H1 (cell line): Measurements from ENCODE around the gene PCED1B. TPM values are rescaled to one million over a fixed set of nuclear protein-coding genes. Genes with fewer than 3 reads are reported as not detected.

Experiments
- CTCF ChIA-PET: fragments of 300-600 bp; sonication (Branson Sonifier 250); formaldehyde crosslinking; loops from one replicate; lab custom pipeline; 2021; ENCODE audit not compliant: partially characterized antibody; lab: Charles Lee
- POLR2A ChIA-PET: fragments of 300-600 bp; sonication (Branson Sonifier 250); formaldehyde crosslinking; loops from one replicate; lab custom pipeline; 2021; ENCODE audit warnings: inconsistent platforms; ENCODE audit not compliant: partially characterized antibody; lab: Charles Lee
- DNase-seq, 2 experiments: peaks; one replicate each; pipeline versions ENCODE4 v3.0.0 to v3.0.0-alpha.2; 2010 to 2022; ENCODE audit warnings: low spot score in 2 of 2, low read depth in 1 of 2, mixed read lengths in 1 of 2
- FAIRE-seq: peaks from 2 replicates; lab custom pipeline; 2011; peaks lifted over from hg19 to GRCh38; lab: Jason Lieb, UNC
- H2AFZ ChIP-seq: 2 replicates; pipeline ENCODE4 v1.8.1; 2012; ENCODE audit warnings: low read length, inconsistent platforms
- H2AK5ac ChIP-seq: 2 replicates; pipeline ENCODE4 v1.6.1; 2013; ENCODE audit warnings: low read depth, low read length
- H2BK120ac ChIP-seq: replicated peaks from 2 replicates; pipeline ENCODE3; 2013; ENCODE audit warnings: low read depth, low read length, inconsistent platforms
- H2BK12ac ChIP-seq: 2 replicates; pipeline ENCODE4 v1.6.1; 2013; ENCODE audit warnings: low read depth, low read length
- H2BK15ac ChIP-seq: 2 replicates; pipeline ENCODE4 v1.6.1; 2013; ENCODE audit warnings: low read length
- H2BK20ac ChIP-seq: 2 replicates; pipeline ENCODE4 v1.6.1; 2013; ENCODE audit warnings: low read length
- H2BK5ac ChIP-seq: 2 replicates; pipeline ENCODE4 v1.6.1; 2013; ENCODE audit warnings: low read depth, low read length
- H3K14ac ChIP-seq: 2 replicates; pipeline ENCODE4 v1.6.1; 2013; ENCODE audit warnings: inconsistent platforms; ENCODE audit not compliant: insufficient read length
- H3K18ac ChIP-seq: 2 replicates; pipeline ENCODE4 v1.6.1; 2013; ENCODE audit warnings: low read length; ENCODE audit errors: extremely low read depth
- H3K23ac ChIP-seq: 2 replicates; pipeline ENCODE4 v1.6.1; 2013; ENCODE audit warnings: inconsistent platforms; ENCODE audit not compliant: insufficient read length
- H3K23me2 ChIP-seq: 2 replicates; pipeline ENCODE4 v1.6.1; 2013; ENCODE audit warnings: low read depth, low read length
- H3K27ac ChIP-seq: 2 replicates; pipeline ENCODE4 v1.6.1; 2011; ENCODE audit warnings: low read depth, low read length, inconsistent platforms
- H3K27me3 ChIP-seq, 4 experiments: replicated peaks in 1 of 4; 1 replicate in 1 of 4; 2 replicates in 3 of 4; pipeline versions ENCODE4 v1.6.1 to v1.8.1; 2011 to 2013; ENCODE audit warnings: low read length in 3 of 4, mild to moderate bottlenecking in 3 of 4, inconsistent platforms in 2 of 4, mixed read lengths in 2 of 4, moderate library complexity in 1 of 4; ENCODE audit not compliant: control insufficient read depth in 3 of 4, insufficient read depth in 3 of 4; ENCODE audit errors: extremely low read depth in 1 of 4
- H3K36me3 ChIP-seq, 4 experiments: 2 replicates each; pipeline versions ENCODE4 v1.6.1 to v1.8.1; 2011 to 2013; ENCODE audit warnings: mild to moderate bottlenecking in 4 of 4, low read length in 3 of 4, moderate library complexity in 2 of 4, control low read depth in 1 of 4, inconsistent platforms in 1 of 4; ENCODE audit not compliant: insufficient read depth in 4 of 4, control insufficient read depth in 2 of 4
- H3K4ac ChIP-seq: replicated peaks from 2 replicates; pipeline ENCODE3; 2013; ENCODE audit warnings: low read length, low read depth, mixed read lengths, inconsistent platforms; ENCODE audit not compliant: insufficient read length
- H3K4me1 ChIP-seq, 4 experiments: replicated peaks in 1 of 4; 1 replicate in 1 of 4; 2 replicates in 3 of 4; pipeline versions ENCODE4 v1.6.1 to v1.8.1; 2011 to 2013; ENCODE audit warnings: low read length in 3 of 4, inconsistent platforms in 2 of 4, mixed read lengths in 1 of 4; ENCODE audit not compliant: insufficient read depth in 4 of 4, control insufficient read depth in 3 of 4
- H3K4me2 ChIP-seq, 2 experiments: 2 replicates each; pipeline versions ENCODE4 v1.6.1 to v1.8.1; 2011 to 2013; ENCODE audit warnings: low read depth in 2 of 2, low read length in 2 of 2, control low read depth in 1 of 2, inconsistent platforms in 1 of 2, mild to moderate bottlenecking in 1 of 2; ENCODE audit not compliant: insufficient read depth in 1 of 2
- H3K4me3 ChIP-seq, 4 experiments: fragments of 200-600, 300-600 bp in 1 of 4; sonication (generic), shearing (Covaris generic), sonication (Bioruptor Twin) in 1 of 4; 2 replicates each; pipeline versions ENCODE4 v1.5.1 to v1.8.1; 2011 to 2016; ENCODE audit warnings: low read length in 4 of 4, low read depth in 3 of 4, control low read depth in 2 of 4, inconsistent platforms in 2 of 4, mild to moderate bottlenecking in 2 of 4, mixed read lengths in 1 of 4, moderate library complexity in 1 of 4; ENCODE audit not compliant: insufficient read depth in 2 of 4; ENCODE audit errors: extremely low read depth in 1 of 4
- H3K56ac ChIP-seq: replicated peaks from 2 replicates; pipeline ENCODE3; 2013; ENCODE audit warnings: low read depth, mild to moderate bottlenecking, mixed read lengths, low read length, inconsistent platforms; ENCODE audit not compliant: insufficient read length
- H3K79me1 ChIP-seq: 2 replicates; pipeline ENCODE4 v1.6.1; 2013; ENCODE audit warnings: low read depth, low read length, control low read depth
- H3K79me2 ChIP-seq, 2 experiments: 2 replicates each; pipeline versions ENCODE4 v1.6.1 to v1.8.1; 2012 to 2013; ENCODE audit warnings: low read length in 2 of 2, mild to moderate bottlenecking in 2 of 2, inconsistent platforms in 1 of 2; ENCODE audit not compliant: insufficient read depth in 2 of 2, control insufficient read depth in 1 of 2
- H3K9ac ChIP-seq, 4 experiments: replicated peaks in 1 of 4; 1 replicate in 1 of 4; 2 replicates in 3 of 4; pipeline versions ENCODE4 v1.6.1 to v1.8.1; 2011 to 2013; ENCODE audit warnings: low read depth in 3 of 4, low read length in 3 of 4, control low read depth in 2 of 4, mild to moderate bottlenecking in 2 of 4, moderate library complexity in 2 of 4, inconsistent platforms in 1 of 4; ENCODE audit errors: extremely low read depth in 1 of 4
- H3K9me3 ChIP-seq, 2 experiments: 2 replicates each; pipeline versions ENCODE4 v1.6.1 to v1.8.1; 2012 to 2013; ENCODE audit warnings: mild to moderate bottlenecking in 2 of 2, moderate library complexity in 2 of 2, control low read depth in 1 of 2, inconsistent platforms in 1 of 2, low read depth in 1 of 2, low read length in 1 of 2, mixed read lengths in 1 of 2; ENCODE audit not compliant: insufficient read depth in 2 of 2
- H4K20me1 ChIP-seq, 2 experiments: replicated peaks in 1 of 2; 2 replicates each; pipeline versions ENCODE3 to v1.8.1; 2011 to 2013; ENCODE audit warnings: inconsistent platforms in 2 of 2, low read length in 2 of 2, mild to moderate bottlenecking in 1 of 2; ENCODE audit not compliant: insufficient read depth in 2 of 2, control insufficient read depth in 1 of 2
- H4K5ac ChIP-seq: 2 replicates; pipeline ENCODE4 v1.6.1; 2013; ENCODE audit warnings: low read length, low read depth, mixed read lengths, inconsistent platforms; ENCODE audit not compliant: insufficient read length
- H4K8ac ChIP-seq: 2 replicates; pipeline ENCODE4 v1.8.0; 2013; ENCODE audit warnings: mild to moderate bottlenecking, moderate library complexity, low read length, inconsistent platforms; ENCODE audit not compliant: insufficient read depth; ENCODE audit errors: extremely low read depth
- H4K91ac ChIP-seq: replicated peaks from 2 replicates; pipeline ENCODE3; 2013; ENCODE audit warnings: low read length, mixed read lengths, inconsistent platforms; ENCODE audit not compliant: insufficient read length
- E2F6 ChIP-seq: IDR thresholded peaks from 2 replicates; pipeline ENCODE4 v1.6.1; 2012; ENCODE audit warnings: inconsistent platforms
- HDAC2 ChIP-seq, 2 experiments: fragments of 300-600 bp in 1 of 2; sonication (generic) in 1 of 2; IDR thresholded peaks; 2 replicates each; pipeline ENCODE4 v1.6.1; 2011 to 2012; ENCODE audit warnings: low read depth in 2 of 2, low read length in 2 of 2, mild to moderate bottlenecking in 2 of 2, moderate library complexity in 2 of 2, borderline replicate concordance in 1 of 2, inconsistent platforms in 1 of 2
- HDAC6 ChIP-seq: IDR thresholded peaks from one replicate; pipeline ENCODE4 v1.7.1; 2012; ENCODE audit warnings: low read depth, mild to moderate bottlenecking, inconsistent platforms, low read length, moderate library complexity
- RFX5 ChIP-seq: IDR thresholded peaks from 2 replicates; pipeline ENCODE4 v1.6.1; 2011; ENCODE audit warnings: low read depth, low read length, improper control_type of control experiment, borderline replicate concordance
- RXRA ChIP-seq: IDR thresholded peaks from 2 replicates; pipeline ENCODE4 v1.6.1; 2011; ENCODE audit warnings: low read depth, mild to moderate bottlenecking, low read length, moderate library complexity; ENCODE audit not compliant: insufficient read depth
- SP2 ChIP-seq: IDR thresholded peaks from 2 replicates; pipeline ENCODE4 v1.6.1; 2012; ENCODE audit warnings: mild to moderate bottlenecking, low read length, inconsistent platforms
- TBP ChIP-seq: IDR thresholded peaks from 2 replicates; pipeline ENCODE4 v1.6.1; 2011; ENCODE audit warnings: low read depth, low read length, improper control_type of control experiment
- WGBS, 2 experiments: shearing (Covaris generic) in 1 of 2; methylation state at CpG; one replicate each; pipeline versions ENCODE4 v1.1.6 to v1.1.7; 2013 to 2015; ENCODE audit warnings: low lambda C conversion rate in 2 of 2, mixed read lengths in 2 of 2, inconsistent platforms in 1 of 2, low coverage in 1 of 2, missing lambda C conversion rate in 1 of 2; ENCODE audit not compliant: insufficient replicate concordance in 2 of 2, insufficient coverage in 1 of 2, insufficient read length in 1 of 2; ENCODE audit errors: extremely low coverage in 1 of 2, missing lambda C conversion rate in 1 of 2; 5-methylcytosine and 5-hydroxymethylcytosine counted together
- polyA plus RNA-seq, 7 experiments: library from polyadenylated mRNA; depleted of rRNA in 3 of 7; stranded (reverse) in 5 of 7; unstranded in 2 of 7; fragments of >200 nt in 5 of 7; fragments of 200-250 nt in 2 of 7; gene quantifications; 1 replicate in 5 of 7; 2 replicates in 1 of 7; 4 replicates in 1 of 7; pipeline versions ENCODE4 v1.2.1 to v1.2.3, GENCODE V29; 2011 to 2013; ENCODE audit warnings: missing spikeins in 2 of 7, mixed read lengths in 2 of 7
- total RNA-seq: library from RNA; stranded (reverse); fragmentation: NEBNext Ultra II Directional; extraction: Animal tissue kit (Norgen Biotek cat#: 25700); gene quantifications from 2 replicates; pipeline ENCODE4 v1.2.1, GENCODE V29; 2021

PCED1B gene
- total and polyA plus RNA-seq, 2 of the 8 experiments (the other 6 are each of a cell fraction or from before 2014, with no cell fraction given), result 4.7 to 5.4 TPM

- no peak overlapping the region for H3K9ac ChIP-seq
- H3K27ac ChIP-seq, result no peak overlapping the region
- no peak overlapping the region for H2BK5ac ChIP-seq
- no peaks in the 10 kb centered on the region for H3K36me3 ChIP-seq
- no peaks in the 10 kb centered on the region for H3K4me1 ChIP-seq
- ChIA-PET POLR2A (no interaction called here), CTCF (interaction anchor here (1.4 to 1.5 kb wide), 2 partner anchors 8 to 27 kb away, joined by 3 to 11 read pairs; no protein-coding TSS in a partner anchor)
- FAIRE-seq, result no peak
- no peak overlapping the region for H4K91ac ChIP-seq
- H2AFZ ChIP-seq, result no peak overlapping the region
- H3K4me2 ChIP-seq, result no peak overlapping the region
- WGBS, 2 experiments, result 90% methylated on average over 4 of the region's 4 CpGs; no CpG with 5 or more reads in 1 of the 2 experiments
- no peak overlapping the region for H3K56ac ChIP-seq
- no peak overlapping the region for H4K8ac ChIP-seq
- H3K4me3 ChIP-seq, result no peak overlapping the region
- no peak overlapping the region for H3K4ac ChIP-seq
- H3K9me3 ChIP-seq, result no peaks in the 10 kb centered on the region
- no peak overlapping the region for H4K5ac ChIP-seq
- H3K27me3 ChIP-seq, result no peaks in the 10 kb centered on the region
- no peak overlapping the region for H3K23ac ChIP-seq
- TF ChIP-seq RXRA (no peak), SP2 (no peak), TBP (no peak), RFX5 (no peak), E2F6 (no peak), HDAC6 (no peak), HDAC2 (IDR thresholded peaks at IDR 0.05; ENCODE audit: borderline replicate concordance in 1 of 2, low read depth in 2 of 2, low read length in 2 of 2) (no peak)
- TF ChIP-seq, all 59 proteins: peak for 0
- Histone ChIP-seq H3K14ac (no peak overlapping the region), H2AK5ac (no peak overlapping the region), H3K79me1 (no peaks in the 10 kb centered on the region), H2BK15ac (no peak overlapping the region), H2BK120ac (no peak overlapping the region), H4K20me1 (no peaks in the 10 kb centered on the region), H3K18ac (no peak overlapping the region), H3K79me2 (no peaks in the 10 kb centered on the region), H2BK12ac (no peak overlapping the region), H2BK20ac (no peak overlapping the region), H3K23me2 (no peaks in the 10 kb centered on the region)
- no peak for DNase-seq
These were observed 38.1 kb upstream of the PCED1B start for GRCh38 chr12:47041327-47041726.
